K562 (cell line): ENCODE results near the gene SCNN1A. TPM values are rescaled to one million over a fixed set of nuclear protein-coding genes. Genes with fewer than 3 reads are reported as not detected.

Experiments used
- PTBP1 ChIP-seq: fragments of 200-400 bp; formaldehyde crosslinking; IDR thresholded peaks from 2 replicates; pipeline ENCODE4 v1.6.1; 2017; ENCODE audit warnings: low read depth, low read length
- TCFL5 ChIP-seq: fragments of 250-450 bp; sonication (Bioruptor Pico); conservative IDR thresholded peaks from 2 replicates; pipeline ENCODE4 v1.6.1; 2021; ENCODE audit warnings: mild to moderate bottlenecking, moderate library complexity, matching md5 sums
- TEAD1 ChIP-seq, 2 experiments: fragments of 450-650 bp in 1 of 2; sonication (generic) in 1 of 2; formaldehyde crosslinking; IDR thresholded peaks; 2 replicates each; pipeline versions ENCODE4 v1.4.0 to v1.8.0; 2020 to 2022; ENCODE audit warnings: mild to moderate bottlenecking in 2 of 2, missing genetic modification reagents in 1 of 2
- ZBTB8A ChIP-seq: fragments of 450-650 bp; IDR thresholded peaks from 2 replicates; pipeline ENCODE4 v1.6.1; 2018; ENCODE audit warnings: mild to moderate bottlenecking, moderate library complexity; ENCODE audit not compliant: partially characterized antibody
- ZNF589 ChIP-seq: fragments of 200-800 bp; sonication (Bioruptor generic); IDR thresholded peaks from 2 replicates; pipeline ENCODE4 v1.6.1; 2016; ENCODE audit warnings: low read depth, missing genetic modification characterization, missing compliant biosample characterization
- ZNF695 ChIP-seq: fragments of 450-650 bp; formaldehyde crosslinking; IDR thresholded peaks from 2 replicates; pipeline ENCODE4 v1.4.0; 2020; ENCODE audit warnings: mild to moderate bottlenecking, moderate library complexity
- ZNF79 ChIP-seq: fragments of 250-450 bp; sonication (Bioruptor Pico); IDR thresholded peaks from 2 replicates; pipeline ENCODE4 v1.4.0; 2020; ENCODE audit warnings: low read depth, mild to moderate bottlenecking, moderate library complexity
- polyA plus RNA-seq, 8 experiments: library from polyadenylated mRNA; depleted of rRNA in 4 of 8; stranded (reverse) in 5 of 8; unstranded in 3 of 8; fragments of >200 nt; fragmentation: Nextera tagmentation in 2 of 8; fragmentation: Illumina TruSeq in 1 of 8; extraction: Ambion mirVana in 2 of 8; extraction: Trizol in 1 of 8; gene quantifications; 2 replicates each; pipeline versions ENCODE4 v1.2.1 to v1.2.3, GENCODE V29; 2011 to 2014; ENCODE audit warnings: inconsistent platforms in 1 of 8, missing spikeins in 1 of 8
- total RNA-seq, 7 experiments: library from RNA; depleted of rRNA in 6 of 7; stranded (reverse); fragments of >200 nt in 6 of 7; fragmentation: Illumina TruSeq in 2 of 7; extraction: Trizol in 2 of 7; gene quantifications; 2 replicates each; pipeline versions ENCODE4 v1.2.1 to v1.2.3, GENCODE V29; 2011 to 2021; ENCODE audit warnings: low replicate concordance in 1 of 7
- TF ChIP-seq, protein P1 (sequence below): fragments of 250-450 bp; sonication (Bioruptor Pico); IDR thresholded peaks from 2 replicates; pipeline ENCODE4 v1.8.0; 2021; ENCODE audit warnings: moderate library complexity, mild to moderate bottlenecking, inconsistent platforms
- TF ChIP-seq, protein P2 (sequence below): fragments of 450-650 bp; formaldehyde crosslinking; IDR thresholded peaks from 2 replicates; pipeline ENCODE4 v1.4.0; 2020; ENCODE audit warnings: mild to moderate bottlenecking
- TF ChIP-seq, protein P3 (sequence below): fragments of 450-650 bp; IDR thresholded peaks from 2 replicates; pipeline ENCODE4 v1.6.1; 2018; ENCODE audit warnings: mild to moderate bottlenecking, low read depth; ENCODE audit not compliant: partially characterized antibody
- TF ChIP-seq, protein P4 (sequence below): sonication (generic); formaldehyde crosslinking; IDR thresholded peaks from 2 replicates; pipeline ENCODE4 v1.8.1; 2022; ENCODE audit warnings: missing genetic modification reagents
- TF ChIP-seq, protein P5 (sequence below): fragments of 250-450 bp; sonication (Bioruptor Pico); IDR thresholded peaks from 2 replicates; pipeline ENCODE4 v1.5.0; 2021; ENCODE audit warnings: mild to moderate bottlenecking, borderline replicate concordance
- TF ChIP-seq, protein P6 (sequence below): fragments of 250-450 bp; sonication (Bioruptor Pico); IDR thresholded peaks from 2 replicates; pipeline ENCODE4 v1.8.0; 2022; ENCODE audit warnings: inconsistent platforms, mild to moderate bottlenecking, moderate library complexity, borderline replicate concordance
- TF ChIP-seq, protein P7 (sequence below), 3 experiments: fragments of 200-800 bp in 1 of 3; sonication (Bioruptor generic) in 1 of 3; sonication (generic) in 1 of 3; formaldehyde crosslinking in 1 of 3; IDR thresholded peaks; 2 replicates each; pipeline versions ENCODE4 v1.6.1 to v1.8.0; 2016 to 2022; ENCODE audit warnings: mild to moderate bottlenecking in 2 of 3, missing compliant biosample characterization in 2 of 3, missing genetic modification characterization in 2 of 3, missing genetic modification reagents in 1 of 3

Gene SCNN1A
- total and polyA plus RNA-seq, 9 of the 15 experiments (the other 6 are each of a cell fraction or from before 2014, with no cell fraction given): 0.15 to 0.49 (median 0.32) TPM; not detected in 5

DNA sequence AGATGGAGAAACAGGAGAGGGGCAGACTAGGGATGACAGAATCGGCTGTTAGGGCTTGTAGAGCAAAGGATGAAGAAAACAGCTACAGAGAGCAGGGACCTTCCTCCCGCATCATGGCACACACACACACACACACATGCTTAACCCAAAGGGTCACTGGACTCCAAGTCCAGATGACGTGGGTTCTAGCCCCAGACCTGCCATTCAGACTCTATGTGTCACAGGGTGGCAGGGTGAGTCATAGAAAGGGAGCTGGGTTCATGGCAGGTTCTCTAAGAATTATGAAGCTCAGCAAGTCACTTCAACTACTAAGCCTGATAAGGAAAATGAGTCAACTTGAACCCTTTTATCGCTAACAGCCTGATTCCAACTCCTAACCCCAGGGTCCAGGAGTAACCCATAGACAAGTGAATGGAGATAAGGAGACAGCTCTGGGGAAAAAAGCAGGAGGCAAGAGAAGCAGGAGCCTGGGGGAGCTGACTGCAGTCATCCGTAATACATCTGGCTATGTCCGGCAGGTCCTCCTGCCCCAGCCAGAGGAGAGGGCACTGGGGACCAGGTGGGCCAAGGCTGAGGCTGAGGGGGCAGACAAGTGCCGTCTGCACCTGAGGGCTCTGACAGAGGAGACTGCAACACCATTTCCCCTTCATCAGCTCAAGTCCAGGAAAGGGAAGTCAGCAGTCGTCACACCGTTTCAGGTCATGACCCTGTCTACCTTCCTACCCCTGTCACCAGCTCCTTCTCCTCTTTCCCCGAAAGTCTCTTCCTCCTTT, 29.9 kb downstream of the SCNN1A start (continued):
- TF ChIP-seq, protein P1, sequence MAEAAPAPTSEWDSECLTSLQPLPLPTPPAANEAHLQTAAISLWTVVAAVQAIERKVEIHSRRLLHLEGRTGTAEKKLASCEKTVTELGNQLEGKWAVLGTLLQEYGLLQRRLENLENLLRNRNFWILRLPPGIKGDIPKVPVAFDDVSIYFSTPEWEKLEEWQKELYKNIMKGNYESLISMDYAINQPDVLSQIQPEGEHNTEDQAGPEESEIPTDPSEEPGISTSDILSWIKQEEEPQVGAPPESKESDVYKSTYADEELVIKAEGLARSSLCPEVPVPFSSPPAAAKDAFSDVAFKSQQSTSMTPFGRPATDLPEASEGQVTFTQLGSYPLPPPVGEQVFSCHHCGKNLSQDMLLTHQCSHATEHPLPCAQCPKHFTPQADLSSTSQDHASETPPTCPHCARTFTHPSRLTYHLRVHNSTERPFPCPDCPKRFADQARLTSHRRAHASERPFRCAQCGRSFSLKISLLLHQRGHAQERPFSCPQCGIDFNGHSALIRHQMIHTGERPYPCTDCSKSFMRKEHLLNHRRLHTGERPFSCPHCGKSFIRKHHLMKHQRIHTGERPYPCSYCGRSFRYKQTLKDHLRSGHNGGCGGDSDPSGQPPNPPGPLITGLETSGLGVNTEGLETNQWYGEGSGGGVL: no peak
- TF ChIP-seq ZNF589 (peak; percentile 77; the same call in 1 of the 2 replicates), TCFL5 (no peak), TEAD1 (CRISPR knock-in tag; IDR thresholded peaks at IDR 0.05) (0 out of 4 replicates have a peak, but pooled peaks of 1 of the 2 experiments have one; percentile 19), ZNF695 (CRISPR knock-in tag) (no peak), PTBP1 (no peak), ZBTB8A (no peak), ZNF79 (CRISPR knock-in tag) (no peak)
- TF ChIP-seq, protein P2, sequence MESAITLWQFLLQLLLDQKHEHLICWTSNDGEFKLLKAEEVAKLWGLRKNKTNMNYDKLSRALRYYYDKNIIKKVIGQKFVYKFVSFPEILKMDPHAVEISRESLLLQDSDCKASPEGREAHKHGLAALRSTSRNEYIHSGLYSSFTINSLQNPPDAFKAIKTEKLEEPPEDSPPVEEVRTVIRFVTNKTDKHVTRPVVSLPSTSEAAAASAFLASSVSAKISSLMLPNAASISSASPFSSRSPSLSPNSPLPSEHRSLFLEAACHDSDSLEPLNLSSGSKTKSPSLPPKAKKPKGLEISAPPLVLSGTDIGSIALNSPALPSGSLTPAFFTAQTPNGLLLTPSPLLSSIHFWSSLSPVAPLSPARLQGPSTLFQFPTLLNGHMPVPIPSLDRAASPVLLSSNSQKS: no peak
- TF ChIP-seq, protein P3, sequence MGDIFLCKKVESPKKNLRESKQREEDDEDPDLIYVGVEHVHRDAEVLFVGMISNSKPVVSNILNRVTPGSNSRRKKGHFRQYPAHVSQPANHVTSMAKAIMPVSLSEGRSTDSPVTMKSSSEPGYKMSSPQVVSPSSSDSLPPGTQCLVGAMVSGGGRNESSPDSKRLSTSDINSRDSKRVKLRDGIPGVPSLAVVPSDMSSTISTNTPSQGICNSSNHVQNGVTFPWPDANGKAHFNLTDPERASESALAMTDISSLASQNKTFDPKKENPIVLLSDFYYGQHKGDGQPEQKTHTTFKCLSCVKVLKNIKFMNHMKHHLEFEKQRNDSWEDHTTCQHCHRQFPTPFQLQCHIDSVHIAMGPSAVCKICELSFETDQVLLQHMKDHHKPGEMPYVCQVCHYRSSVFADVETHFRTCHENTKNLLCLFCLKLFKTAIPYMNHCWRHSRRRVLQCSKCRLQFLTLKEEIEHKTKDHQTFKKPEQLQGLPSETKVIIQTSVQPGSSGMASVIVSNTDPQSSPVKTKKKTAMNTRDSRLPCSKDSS: no peak
- TF ChIP-seq, protein P4, sequence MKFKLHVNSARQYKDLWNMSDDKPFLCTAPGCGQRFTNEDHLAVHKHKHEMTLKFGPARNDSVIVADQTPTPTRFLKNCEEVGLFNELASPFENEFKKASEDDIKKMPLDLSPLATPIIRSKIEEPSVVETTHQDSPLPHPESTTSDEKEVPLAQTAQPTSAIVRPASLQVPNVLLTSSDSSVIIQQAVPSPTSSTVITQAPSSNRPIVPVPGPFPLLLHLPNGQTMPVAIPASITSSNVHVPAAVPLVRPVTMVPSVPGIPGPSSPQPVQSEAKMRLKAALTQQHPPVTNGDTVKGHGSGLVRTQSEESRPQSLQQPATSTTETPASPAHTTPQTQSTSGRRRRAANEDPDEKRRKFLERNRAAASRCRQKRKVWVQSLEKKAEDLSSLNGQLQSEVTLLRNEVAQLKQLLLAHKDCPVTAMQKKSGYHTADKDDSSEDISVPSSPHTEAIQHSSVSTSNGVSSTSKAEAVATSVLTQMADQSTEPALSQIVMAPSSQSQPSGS (CRISPR knock-in tag): no peak
- TF ChIP-seq, protein P5, sequence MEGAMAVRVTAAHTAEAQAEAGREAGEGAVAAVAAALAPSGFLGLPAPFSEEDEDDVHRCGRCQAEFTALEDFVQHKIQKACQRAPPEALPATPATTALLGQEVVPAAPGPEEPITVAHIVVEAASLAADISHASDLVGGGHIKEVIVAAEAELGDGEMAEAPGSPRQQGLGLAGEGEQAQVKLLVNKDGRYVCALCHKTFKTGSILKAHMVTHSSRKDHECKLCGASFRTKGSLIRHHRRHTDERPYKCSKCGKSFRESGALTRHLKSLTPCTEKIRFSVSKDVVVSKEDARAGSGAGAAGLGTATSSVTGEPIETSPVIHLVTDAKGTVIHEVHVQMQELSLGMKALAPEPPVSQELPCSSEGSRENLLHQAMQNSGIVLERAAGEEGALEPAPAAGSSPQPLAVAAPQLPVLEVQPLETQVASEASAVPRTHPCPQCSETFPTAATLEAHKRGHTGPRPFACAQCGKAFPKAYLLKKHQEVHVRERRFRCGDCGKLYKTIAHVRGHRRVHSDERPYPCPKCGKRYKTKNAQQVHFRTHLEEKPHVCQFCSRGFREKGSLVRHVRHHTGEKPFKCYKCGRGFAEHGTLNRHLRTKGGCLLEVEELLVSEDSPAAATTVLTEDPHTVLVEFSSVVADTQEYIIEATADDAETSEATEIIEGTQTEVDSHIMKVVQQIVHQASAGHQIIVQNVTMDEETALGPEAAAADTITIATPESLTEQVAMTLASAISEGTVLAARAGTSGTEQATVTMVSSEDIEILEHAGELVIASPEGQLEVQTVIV: no peak
- TF ChIP-seq, protein P6, sequence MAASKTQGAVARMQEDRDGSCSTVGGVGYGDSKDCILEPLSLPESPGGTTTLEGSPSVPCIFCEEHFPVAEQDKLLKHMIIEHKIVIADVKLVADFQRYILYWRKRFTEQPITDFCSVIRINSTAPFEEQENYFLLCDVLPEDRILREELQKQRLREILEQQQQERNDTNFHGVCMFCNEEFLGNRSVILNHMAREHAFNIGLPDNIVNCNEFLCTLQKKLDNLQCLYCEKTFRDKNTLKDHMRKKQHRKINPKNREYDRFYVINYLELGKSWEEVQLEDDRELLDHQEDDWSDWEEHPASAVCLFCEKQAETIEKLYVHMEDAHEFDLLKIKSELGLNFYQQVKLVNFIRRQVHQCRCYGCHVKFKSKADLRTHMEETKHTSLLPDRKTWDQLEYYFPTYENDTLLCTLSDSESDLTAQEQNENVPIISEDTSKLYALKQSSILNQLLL: no peak
- TF ChIP-seq, protein P7, sequence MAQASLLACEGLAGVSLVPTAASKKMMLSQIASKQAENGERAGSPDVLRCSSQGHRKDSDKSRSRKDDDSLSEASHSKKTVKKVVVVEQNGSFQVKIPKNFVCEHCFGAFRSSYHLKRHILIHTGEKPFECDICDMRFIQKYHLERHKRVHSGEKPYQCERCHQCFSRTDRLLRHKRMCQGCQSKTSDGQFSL (CRISPR knock-in tag; IDR thresholded peaks at IDR 0.05): no peak
- TF ChIP-seq, protein P7 (tag; IDR thresholded peaks at IDR 0.05): no peak
